SJCRH30 (cell line): ENCODE measurements around the gene NIN. TPM values are rescaled to one million over a fixed set of nuclear protein-coding genes. Genes with fewer than 3 reads are reported as not detected.
"Not testable (repeated sequence)": the region's sequence is repeated elsewhere in the genome, so short reads cannot be mapped to it uniquely, and the experiment has no call there.

Source experiments
- DNase-seq, 2 experiments: peaks; one replicate each; pipeline ENCODE4 v3.0.0-alpha.2; 2015 to 2020
- H3K27ac ChIP-seq: fragments of 250-450 bp; sonication (Bioruptor Pico); 2 replicates; pipeline ENCODE4 v1.5.1; 2020; ENCODE audit warnings: mild to moderate bottlenecking, moderate library complexity
- H3K27me3 ChIP-seq: fragments of 250-450 bp; sonication (Bioruptor Pico); 2 replicates; pipeline ENCODE4 v1.5.1; 2020; ENCODE audit warnings: mild to moderate bottlenecking, moderate library complexity
- H3K36me3 ChIP-seq: fragments of 250-450 bp; sonication (Bioruptor Pico); 2 replicates; pipeline ENCODE4 v1.5.1; 2020; ENCODE audit warnings: mild to moderate bottlenecking, moderate library complexity
- H3K4me1 ChIP-seq: fragments of 250-450 bp; sonication (Bioruptor Pico); 2 replicates; pipeline ENCODE4 v1.5.1; 2020; ENCODE audit warnings: mild to moderate bottlenecking, moderate library complexity
- H3K4me3 ChIP-seq: fragments of 250-450 bp; sonication (Bioruptor Pico); 2 replicates; pipeline ENCODE4 v1.5.1; 2020; ENCODE audit warnings: mild to moderate bottlenecking, moderate library complexity
- H3K9me3 ChIP-seq: fragments of 250-450 bp; sonication (Bioruptor Pico); replicated peaks from 2 replicates; pipeline ENCODE4 v1.5.1; 2020; ENCODE audit warnings: mild to moderate bottlenecking, moderate library complexity
- total RNA-seq: library from RNA; depleted of rRNA; stranded (reverse); fragments of >200 nt; shearing (Covaris generic); gene quantifications from 2 replicates; pipeline ENCODE4 v1.2.3, GENCODE V29; 2014

The NIN gene
- total RNA-seq, 1 experiment from 2014 or later, result 34.3 TPM

- H3K27me3 ChIP-seq, result no peaks in the 10 kb centered on the region
- no peak overlapping the region for H3K4me3 ChIP-seq
- H3K4me1 ChIP-seq, result no peaks in the 10 kb centered on the region
- peaks cover 51% of the 10 kb centered on the region for H3K36me3 ChIP-seq
- no peak overlapping the region for H3K27ac ChIP-seq
- no peaks in the 10 kb centered on the region for H3K9me3 ChIP-seq
- no peak for DNase-seq
Measured at GRCh38 chr14:50726372-50727107, 104.4 kb downstream of the NIN start.

- peaks cover 51% of the 10 kb centered on the region for H3K36me3 ChIP-seq
- no peaks in the 10 kb centered on the region for H3K27me3 ChIP-seq
- no peak overlapping the region for H3K27ac ChIP-seq
- no peak for DNase-seq
- H3K9me3 ChIP-seq, result no peaks in the 10 kb centered on the region
- H3K4me1 ChIP-seq, result no peaks in the 10 kb centered on the region
- H3K4me3 ChIP-seq, result no peak overlapping the region
Measured at GRCh38 chr14:50725761-50726160, 105.2 kb downstream of the NIN start.

GRCh38 chr14:50719911-50720759 is 110.8 kb downstream of the NIN start:
- peaks cover 18% of the 10 kb centered on the region for H3K36me3 ChIP-seq
- no peak overlapping the region for H3K27ac ChIP-seq
- no peak for DNase-seq
- no peaks in the 10 kb centered on the region for H3K27me3 ChIP-seq
- no peaks in the 10 kb centered on the region for H3K9me3 ChIP-seq
- H3K4me1 ChIP-seq, result no peaks in the 10 kb centered on the region
- H3K4me3 ChIP-seq, result no peak overlapping the region

- no peaks in the 10 kb centered on the region for H3K27me3 ChIP-seq
- no peak overlapping the region for H3K4me3 ChIP-seq
- H3K27ac ChIP-seq, result no peak overlapping the region
- DNase-seq, result no peak
- H3K4me1 ChIP-seq, result no peaks in the 10 kb centered on the region
- H3K9me3 ChIP-seq, result no peaks in the 10 kb centered on the region
- H3K36me3 ChIP-seq, result peaks cover 11% of the 10 kb centered on the region
Measured at GRCh38 chr14:50718949-50719348, 112.0 kb downstream of the NIN start.

GRCh38 chr14:50717811-50718210 is 113.2 kb downstream of the NIN start:
- DNase-seq, result no peak
- Histone ChIP-seq H3K27me3 (no peaks in the 10 kb centered on the region), H3K4me1 (no peaks in the 10 kb centered on the region), H3K27ac (no peak overlapping the region), H3K9me3 (no peaks in the 10 kb centered on the region), H3K4me3 (no peak overlapping the region), H3K36me3 (peaks cover 5% of the 10 kb centered on the region)

- no peaks in the 10 kb centered on the region for H3K9me3 ChIP-seq
- H3K4me3 ChIP-seq, result no peak overlapping the region
- DNase-seq, result peak in 1 of 2 experiments; percentile 36
- H3K4me1 ChIP-seq, result no peaks in the 10 kb centered on the region
- no peak overlapping the region for H3K27ac ChIP-seq
- H3K36me3 ChIP-seq, result no peaks in the 10 kb centered on the region
- H3K27me3 ChIP-seq, result no peaks in the 10 kb centered on the region
Measured at GRCh38 chr14:50714450-50715073, 116.4 kb downstream of the NIN start.

- no peaks in the 10 kb centered on the region for H3K27me3 ChIP-seq
- no peak overlapping the region for H3K4me3 ChIP-seq
- no peaks in the 10 kb centered on the region for H3K9me3 ChIP-seq
- no peaks in the 10 kb centered on the region for H3K4me1 ChIP-seq
- DNase-seq, result no peak
- no peak overlapping the region for H3K27ac ChIP-seq
- H3K36me3 ChIP-seq, result no peaks in the 10 kb centered on the region
Measured at GRCh38 chr14:50711043-50711442, 119.9 kb downstream of the NIN start.

GRCh38 chr14:50705026-50705593 is 125.9 kb downstream of the NIN start:
- no peaks in the 10 kb centered on the region for H3K27me3 ChIP-seq
- no peak overlapping the region for H3K27ac ChIP-seq
- DNase-seq, result no peak
- H3K36me3 ChIP-seq, result no peaks in the 10 kb centered on the region
- no peak overlapping the region for H3K4me3 ChIP-seq
- H3K9me3 ChIP-seq, result no peaks in the 10 kb centered on the region
- no peaks in the 10 kb centered on the region for H3K4me1 ChIP-seq

GRCh38 chr14:50704454-50705010 is 126.4 kb downstream of the NIN start:
- no peak overlapping the region for H3K4me3 ChIP-seq
- DNase-seq, result no peak
- H3K9me3 ChIP-seq, result no peaks in the 10 kb centered on the region
- no peaks in the 10 kb centered on the region for H3K27me3 ChIP-seq
- H3K36me3 ChIP-seq, result no peaks in the 10 kb centered on the region
- no peak overlapping the region for H3K27ac ChIP-seq
- no peaks in the 10 kb centered on the region for H3K4me1 ChIP-seq

- Histone ChIP-seq H3K4me3 (no peak overlapping the region), H3K9me3 (no peaks in the 10 kb centered on the region), H3K27me3 (no peaks in the 10 kb centered on the region), H3K27ac (no peak overlapping the region), H3K36me3 (no peaks in the 10 kb centered on the region), H3K4me1 (no peaks in the 10 kb centered on the region)
- DNase-seq, result no peak
Measured at GRCh38 chr14:50697659-50698290, 133.2 kb downstream of the NIN start.

GRCh38 chr14:50694260-50694659 is 136.7 kb downstream of the NIN start:
- not testable (repeated sequence) for H3K4me1 ChIP-seq, H3K27me3 ChIP-seq, H3K27ac ChIP-seq, H3K36me3 ChIP-seq, DNase-seq, H3K9me3 ChIP-seq, H3K4me3 ChIP-seq

- Histone ChIP-seq H3K36me3 (no peaks in the 10 kb centered on the region), H3K4me1 (no peaks in the 10 kb centered on the region), H3K9me3 (no peaks in the 10 kb centered on the region), H3K27me3 (no peaks in the 10 kb centered on the region), H3K27ac (no peak overlapping the region), H3K4me3 (no peak overlapping the region)
- DNase-seq, result no peak
Measured at GRCh38 chr14:50688875-50689274, 142.1 kb downstream of the NIN start.

GRCh38 chr14:50679674-50680073 is 151.3 kb downstream of the NIN start:
- Histone ChIP-seq H3K36me3 (no peaks in the 10 kb centered on the region), H3K4me3 (no peak overlapping the region), H3K4me1 (peaks cover 32% of the 10 kb centered on the region), H3K27me3 (no peaks in the 10 kb centered on the region), H3K9me3 (no peaks in the 10 kb centered on the region), H3K27ac (no peak overlapping the region)
- no peak for DNase-seq

GRCh38 chr14:50678163-50678562 is 152.8 kb downstream of the NIN start:
- Histone ChIP-seq H3K36me3 (no peaks in the 10 kb centered on the region), H3K27ac (peak overlapping the region; percentile 73), H3K27me3 (no peaks in the 10 kb centered on the region), H3K4me1 (peaks cover 32% of the 10 kb centered on the region), H3K9me3 (no peaks in the 10 kb centered on the region), H3K4me3 (no peak overlapping the region)
- DNase-seq, result no peak
